GM18499 (cell line): ENCODE results near the gene SCARB1.

ENCODE experiments used
- ATAC-seq: cut with Tn5 transposase; IDR thresholded peaks from one replicate; pipeline ENCODE4 v1.9.1; 2021; ENCODE audit warnings: moderate number of reproducible peaks; ENCODE audit not compliant: insufficient read depth, unreplicated experiment

Gene SCARB1

DNA sequence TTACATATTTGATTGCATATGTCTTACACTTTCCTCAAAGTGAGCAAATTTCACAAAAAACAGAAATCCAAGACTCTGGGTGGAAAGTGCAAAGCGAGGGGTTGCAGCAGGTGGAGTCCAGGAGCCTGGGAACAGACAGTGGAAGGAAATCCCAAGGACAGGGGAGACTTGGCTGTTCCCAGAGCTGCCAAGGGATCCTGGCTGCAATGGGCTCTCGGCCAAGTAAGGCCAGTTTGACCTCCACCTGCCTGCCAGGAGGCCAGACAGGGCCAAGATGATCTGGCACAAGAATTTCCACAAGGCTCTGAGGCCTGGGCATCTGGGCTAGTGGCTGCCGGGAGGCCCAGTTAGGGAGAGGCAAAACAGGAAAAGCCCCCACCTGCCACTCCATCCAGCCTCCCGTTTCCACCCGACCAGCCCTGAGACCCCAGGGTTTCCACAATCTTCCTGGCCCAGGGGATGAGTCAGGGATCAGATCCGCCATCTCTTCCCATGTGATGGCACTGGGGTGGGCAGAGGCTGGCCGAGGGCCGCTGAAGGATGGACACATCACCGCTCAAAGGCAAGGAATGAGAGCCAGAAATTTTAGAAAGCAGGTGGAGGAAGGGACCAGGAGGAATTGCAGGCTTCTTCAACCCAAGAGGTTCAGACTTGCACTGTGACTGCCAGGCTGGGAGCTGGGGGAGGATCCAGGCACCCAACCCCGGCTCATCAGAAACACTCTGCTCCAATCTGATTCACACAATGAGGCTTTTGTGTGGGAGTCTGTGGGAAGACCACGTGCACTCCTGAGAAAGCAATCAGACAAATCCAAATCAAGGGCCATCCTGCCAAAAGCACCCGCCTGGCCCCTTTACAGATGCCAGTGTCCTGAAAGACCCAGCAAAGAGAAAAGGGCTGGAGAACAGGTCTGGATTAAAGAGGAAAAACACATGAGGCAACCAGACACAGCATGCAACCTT lies 16.3 kb downstream of the SCARB1 start:
- ATAC-seq = no peak

DNA sequence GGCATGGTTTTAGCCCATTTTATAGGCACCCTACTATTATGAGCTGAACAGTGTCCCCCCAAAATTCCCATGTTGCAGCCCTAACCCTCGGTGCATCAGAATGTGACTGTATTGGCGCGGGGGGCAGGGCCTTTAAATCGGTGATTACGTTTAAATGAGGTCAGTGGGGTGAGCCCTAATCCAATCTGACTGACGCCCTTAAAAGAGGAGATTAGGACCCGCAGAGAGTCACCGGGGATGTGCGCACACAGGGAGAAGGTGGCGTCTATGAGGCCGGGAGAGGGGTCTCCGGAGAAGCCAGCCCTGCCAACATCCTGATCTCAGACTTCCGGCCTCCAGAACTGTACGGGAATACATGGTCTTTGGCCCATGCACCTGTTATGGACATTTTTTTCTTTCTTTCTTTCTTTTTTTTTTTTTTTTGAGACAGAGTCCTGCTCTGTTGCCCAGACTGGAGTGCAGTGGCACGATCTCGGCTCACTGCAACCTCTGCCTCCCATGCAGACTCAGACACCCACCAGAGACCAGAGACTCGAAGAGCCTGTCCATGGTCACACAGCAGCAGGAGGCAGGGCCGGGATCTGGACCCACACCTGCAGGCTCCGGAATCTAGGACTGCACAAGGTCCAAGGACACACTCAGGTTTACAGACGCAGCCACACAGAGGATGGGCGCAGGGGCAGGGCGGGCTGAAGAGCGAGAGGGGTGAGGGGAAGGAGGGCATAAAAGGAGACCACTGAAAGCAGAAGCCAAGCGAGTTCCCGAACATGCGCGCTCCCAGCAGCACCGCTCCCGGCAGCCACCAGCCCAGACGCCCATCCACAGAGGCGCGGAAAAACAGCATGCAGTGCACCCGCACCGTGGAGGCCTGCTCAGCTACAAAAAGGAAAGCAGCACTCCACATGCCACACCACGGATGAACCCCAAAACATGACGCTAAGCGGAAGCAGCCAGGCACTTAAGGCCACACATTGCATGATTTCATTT lies 19.0 kb downstream of the SCARB1 start:
- ATAC-seq = no peak

DNA sequence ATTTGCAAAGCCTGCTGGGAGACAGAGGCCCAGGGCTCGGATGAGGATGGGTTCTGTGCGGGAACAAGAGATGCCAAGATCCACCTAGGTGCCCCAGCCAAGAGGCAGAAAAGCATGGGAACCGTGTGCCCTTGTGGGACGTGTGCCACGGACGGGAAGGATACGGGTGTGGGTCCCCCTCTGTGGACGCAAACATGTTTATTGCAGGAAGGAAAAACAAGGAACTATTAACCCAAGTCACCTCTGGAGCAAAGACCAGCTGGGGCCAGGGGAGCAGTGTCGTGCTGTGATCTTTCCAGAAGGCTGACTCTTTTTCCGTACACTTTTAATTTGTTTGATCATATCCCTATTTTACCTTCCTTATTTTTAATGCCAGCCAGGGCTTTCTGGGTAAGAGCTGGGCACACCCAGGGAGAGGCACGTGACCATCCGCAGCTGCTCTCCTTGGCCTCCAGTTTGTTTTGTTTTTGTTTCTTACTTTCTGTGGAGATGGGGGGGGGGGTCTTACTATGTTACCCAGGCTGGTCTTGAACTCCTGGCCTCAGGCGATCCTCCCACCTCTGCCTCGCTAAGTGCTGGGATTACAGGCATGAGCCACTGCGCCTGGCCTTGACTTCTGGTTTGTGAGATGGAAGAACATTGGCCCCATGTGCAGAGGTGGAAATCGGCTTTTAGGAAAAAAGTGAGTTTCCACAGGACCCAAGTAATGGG lies 20.7 kb downstream of the SCARB1 start:
- no peak for ATAC-seq

DNA sequence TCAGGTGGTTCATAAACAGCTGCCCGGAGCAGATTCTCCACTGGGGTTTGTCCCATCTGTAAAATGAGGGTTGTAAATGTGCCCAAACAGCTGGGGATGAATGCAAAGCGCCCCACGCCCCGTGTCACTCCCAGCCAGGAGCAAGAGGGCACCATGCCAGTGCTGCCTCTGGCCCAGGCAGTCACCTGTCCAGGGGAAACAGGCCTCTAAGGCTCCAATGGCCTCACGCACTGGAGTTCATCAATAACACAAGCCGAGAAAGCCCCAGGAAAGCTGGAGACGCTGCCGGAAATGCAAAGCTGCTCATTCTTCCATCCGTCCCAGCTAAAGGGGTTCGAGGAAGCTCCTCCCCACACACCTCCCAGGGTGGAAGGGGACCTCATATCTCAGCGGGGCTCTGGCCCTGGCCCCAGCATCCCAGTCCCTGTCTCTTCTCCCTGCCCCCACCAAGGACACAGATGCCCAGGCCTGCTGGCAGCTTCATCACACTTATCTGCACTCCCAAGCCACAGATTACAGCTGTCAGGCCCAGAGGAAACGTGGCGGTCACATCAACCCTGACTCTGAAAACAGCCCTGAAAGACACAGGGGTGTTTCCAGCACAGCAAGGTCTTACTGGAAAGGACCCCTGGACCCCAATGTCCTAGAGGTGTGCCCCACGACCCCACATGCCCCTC lies 21.5 kb downstream of the SCARB1 start:
- ATAC-seq = no peak

DNA sequence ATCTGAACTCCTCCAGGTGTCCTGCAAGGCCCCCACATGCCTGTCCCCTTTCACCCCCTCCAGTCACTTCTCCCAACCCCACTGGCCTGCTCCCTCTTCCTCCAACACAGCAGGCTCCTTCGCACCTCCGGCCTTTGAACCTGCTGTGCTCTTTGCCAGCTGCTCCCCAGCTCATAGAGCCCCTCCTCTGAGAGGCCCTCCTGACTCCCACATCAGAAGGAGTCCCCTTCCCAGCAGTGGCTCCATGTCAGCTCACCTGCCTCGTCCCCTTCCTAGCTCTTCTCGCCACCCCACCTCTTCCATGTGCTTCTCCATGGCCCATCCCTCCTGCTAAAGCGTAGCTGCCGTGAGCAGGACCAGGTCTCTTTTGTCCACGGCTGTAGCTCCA lies 22.1 kb downstream of the SCARB1 start:
- no peak for ATAC-seq

DNA sequence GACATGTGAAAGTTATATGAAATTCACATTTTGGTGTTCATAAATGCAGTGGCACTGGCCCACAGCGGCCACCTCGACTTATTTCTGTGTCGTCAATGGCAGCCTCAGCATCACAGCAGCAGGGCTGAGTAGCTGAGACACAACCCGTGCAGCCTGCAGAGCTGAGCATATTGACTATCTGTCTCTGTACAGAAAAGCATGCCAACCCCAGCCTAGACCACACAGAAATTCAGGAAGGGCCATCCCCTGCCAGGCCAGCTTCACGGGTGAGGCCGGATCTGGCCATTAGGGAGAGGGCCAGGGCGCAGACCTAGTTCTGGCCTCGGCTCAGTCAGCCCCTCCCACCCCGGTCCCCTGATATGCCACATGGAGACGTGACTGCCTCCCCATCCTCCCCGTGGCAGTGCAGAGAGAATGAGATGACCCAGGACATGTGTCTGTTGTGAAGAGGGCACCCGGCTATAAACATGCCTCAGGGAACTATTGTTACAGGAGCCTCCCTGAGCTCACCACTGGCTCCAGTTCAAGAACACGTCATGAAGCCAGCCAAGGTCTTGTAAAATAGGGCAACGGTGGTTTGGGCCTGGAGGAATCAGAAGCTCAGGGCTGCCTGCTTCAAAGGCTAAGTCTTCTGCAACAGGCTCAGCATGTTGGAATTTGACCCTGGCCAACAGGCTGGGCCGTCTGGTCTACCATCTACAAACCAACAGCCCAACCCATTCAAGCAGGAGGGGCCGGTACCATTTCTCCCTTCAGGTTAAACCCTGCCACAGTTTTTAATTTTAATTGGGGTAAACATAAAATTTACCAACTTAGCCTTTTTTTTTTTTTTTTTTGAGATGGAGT lies 25.5 kb downstream of the SCARB1 start:
- ATAC-seq = no peak

DNA sequence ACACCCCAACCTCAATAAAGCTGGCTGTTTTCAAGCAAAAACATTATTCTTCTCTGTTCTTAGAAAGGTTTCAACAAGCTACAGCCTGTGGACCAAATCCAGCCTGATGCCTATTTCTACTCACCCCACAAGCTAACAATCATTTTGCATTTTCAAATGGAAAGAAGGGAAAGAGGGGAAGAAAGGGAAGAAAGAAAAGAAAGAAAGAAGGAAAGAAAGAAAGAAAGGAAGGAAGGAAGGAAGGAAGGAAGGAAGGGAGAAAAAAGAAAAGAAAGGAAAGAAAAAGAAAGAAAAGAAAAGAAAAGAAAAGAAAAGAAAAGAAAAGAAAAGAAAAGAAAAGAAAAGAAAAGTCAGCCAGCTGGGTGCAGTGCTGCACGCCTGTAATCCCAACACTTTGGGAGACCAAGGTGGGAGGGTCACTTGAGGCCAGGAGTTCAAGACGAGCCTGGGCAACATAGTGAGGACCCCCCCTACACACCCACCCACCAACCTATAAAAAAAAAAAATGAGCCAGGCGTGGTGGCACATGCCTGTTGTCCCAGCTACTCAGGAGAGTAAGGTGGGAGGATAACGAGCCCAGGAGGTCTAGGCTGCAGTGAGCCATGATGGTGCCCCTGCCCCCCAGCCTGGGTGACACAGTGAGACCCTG lies 26.3 kb downstream of the SCARB1 start:
- no peak for ATAC-seq

DNA sequence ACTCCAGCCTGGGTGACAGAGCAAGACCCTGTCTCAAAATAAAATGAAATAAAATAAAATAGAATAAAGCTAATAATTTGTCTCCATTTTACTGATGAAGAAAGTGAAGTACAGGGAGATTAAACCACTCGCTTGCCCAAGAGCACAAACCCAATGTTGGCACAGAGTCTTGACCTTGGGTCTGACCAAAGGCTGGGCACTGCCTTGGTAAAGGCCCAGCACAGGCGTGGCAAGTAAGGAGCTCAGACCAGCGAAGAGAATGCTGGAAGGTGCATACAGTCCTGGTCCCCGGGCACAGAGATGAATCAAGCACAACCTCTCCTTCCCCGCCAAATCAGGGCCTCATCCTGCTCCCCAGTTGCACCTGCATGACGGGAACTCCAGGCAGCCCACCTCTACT lies 26.9 kb downstream of the SCARB1 start:
- no peak for ATAC-seq

DNA sequence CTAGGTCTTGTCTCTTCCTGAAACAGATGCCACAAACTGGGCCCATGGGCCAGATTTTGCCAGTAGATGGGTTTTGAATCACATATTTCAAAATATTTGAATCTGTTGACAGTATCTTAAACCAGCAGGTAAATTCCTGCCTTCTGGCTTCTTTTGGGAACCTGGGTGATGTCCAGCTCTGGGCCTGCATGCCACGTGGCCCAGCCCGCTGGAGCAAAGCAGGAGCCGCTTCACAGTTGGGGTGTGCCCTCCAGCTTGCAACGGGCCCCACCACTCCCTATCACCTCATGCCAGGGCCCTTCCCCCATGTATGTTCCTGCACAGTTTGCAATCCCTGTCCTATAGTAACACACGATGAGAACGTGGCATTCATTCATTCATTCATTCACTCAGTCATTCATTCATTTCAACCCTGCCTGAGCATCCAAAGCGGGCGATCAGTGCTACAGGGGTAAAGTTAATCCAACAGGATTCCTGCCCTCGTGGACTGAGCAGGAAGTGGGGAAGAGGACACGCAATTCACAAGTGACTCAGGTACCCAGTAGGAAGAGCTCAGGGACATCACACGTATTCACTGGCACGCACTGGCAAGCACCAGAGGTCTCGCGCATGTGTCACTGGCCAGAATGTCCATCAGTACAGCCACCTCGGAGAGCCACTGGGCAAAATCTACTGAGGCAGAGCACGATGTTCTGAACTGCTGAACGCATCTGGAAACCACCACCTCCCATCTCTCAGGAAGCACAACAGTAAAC lies 27.8 kb downstream of the SCARB1 start:
- no peak for ATAC-seq

DNA sequence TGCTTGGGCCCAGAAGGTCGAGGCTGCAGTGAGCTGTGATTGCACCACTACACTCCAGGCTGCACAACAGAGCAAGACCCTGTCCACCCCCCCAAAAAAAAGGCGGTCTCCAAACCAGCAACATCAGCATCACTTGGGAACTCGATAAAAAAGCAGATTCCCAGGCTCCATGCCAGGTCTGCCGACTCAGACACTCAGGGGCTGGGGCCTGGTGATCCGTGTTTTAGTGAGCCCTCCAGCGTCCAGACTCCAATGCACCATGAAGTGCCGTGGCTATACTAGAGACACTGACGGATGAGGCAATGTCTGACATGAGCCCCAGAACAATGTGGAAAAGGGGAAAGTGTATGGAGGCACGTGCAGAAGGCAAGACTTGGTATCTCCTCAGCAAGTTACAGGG lies 28.8 kb downstream of the SCARB1 start:
- ATAC-seq = no peak

DNA sequence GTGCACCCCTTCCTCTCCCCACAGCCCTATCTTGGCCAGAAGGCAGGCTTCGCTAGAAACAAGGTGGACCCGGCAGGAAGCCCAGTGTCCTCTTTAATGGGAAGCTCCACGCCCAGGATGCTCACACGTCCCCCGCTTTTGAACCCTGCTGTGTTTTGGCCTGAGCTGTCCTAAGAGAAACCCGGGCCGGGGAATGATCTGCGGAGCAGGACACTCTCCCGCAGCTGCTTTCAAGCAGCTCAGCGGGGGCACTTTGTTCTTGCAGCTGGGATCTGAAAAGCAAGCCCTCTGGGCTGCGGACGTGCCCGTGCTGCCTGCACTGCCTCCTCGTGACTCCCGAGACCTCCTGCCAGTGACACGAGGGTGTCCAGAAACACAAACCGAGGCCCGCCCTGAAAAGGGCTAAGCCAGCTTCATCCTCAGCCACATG lies 30.0 kb downstream of the SCARB1 start:
- ATAC-seq = no peak

DNA sequence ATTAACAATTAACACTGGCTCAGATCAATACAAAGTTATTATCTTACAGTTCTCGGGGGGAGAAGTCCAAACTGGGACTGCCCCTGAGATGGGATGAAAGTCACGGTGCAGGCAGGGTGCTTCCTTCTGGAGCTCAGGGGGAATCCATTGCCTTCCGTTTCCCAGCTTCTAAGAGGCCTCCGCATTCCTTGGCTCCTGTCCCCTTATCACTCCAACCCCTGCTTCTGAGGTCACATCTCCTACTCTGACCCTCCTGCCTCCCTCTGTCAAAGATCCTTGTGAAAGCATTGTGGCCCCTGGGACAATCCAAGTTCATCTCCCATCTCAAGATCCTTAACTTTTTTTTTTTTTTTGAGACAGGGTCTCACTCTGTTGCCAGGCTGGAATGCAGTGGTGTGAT lies 30.8 kb downstream of the SCARB1 start:
- ATAC-seq = no peak

DNA sequence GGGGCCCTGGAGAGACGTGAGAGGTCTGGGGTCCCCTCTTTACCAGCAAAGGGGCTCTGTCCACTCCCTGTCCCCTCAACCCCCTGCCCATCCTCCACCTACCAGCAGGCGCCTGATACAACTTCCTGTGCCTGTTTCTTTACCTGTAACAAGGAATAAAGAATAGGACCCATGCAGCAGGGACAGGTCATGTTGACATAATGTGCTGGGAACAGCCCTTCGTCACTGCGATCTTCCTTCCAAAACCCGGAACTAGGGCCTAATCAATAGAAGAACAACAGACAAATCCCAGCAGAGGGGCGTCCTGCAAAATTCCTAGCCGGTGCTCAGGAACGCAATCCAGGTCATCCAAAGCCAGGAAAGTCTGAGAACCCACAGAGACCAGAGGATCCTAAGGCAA lies 32.1 kb downstream of the SCARB1 start:
- no peak for ATAC-seq

DNA sequence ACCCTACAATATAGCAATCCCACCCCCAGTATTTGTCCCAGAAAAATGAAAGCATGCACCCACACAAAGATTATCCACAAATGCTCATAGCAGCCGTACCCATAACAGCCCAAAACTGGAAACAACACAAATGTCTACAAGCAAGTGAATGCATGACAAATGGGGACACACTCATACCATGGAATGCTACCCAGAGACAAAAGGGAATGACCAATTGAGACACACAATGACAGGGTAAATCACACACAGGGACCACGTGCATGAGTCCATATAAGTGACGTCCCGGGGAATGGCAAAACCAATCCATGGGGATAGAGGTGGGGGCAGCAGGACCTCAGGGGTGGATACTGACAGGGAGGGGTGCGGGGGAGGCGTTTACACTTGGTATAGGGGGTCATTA lies 33.4 kb downstream of the SCARB1 start:
- no peak for ATAC-seq

DNA sequence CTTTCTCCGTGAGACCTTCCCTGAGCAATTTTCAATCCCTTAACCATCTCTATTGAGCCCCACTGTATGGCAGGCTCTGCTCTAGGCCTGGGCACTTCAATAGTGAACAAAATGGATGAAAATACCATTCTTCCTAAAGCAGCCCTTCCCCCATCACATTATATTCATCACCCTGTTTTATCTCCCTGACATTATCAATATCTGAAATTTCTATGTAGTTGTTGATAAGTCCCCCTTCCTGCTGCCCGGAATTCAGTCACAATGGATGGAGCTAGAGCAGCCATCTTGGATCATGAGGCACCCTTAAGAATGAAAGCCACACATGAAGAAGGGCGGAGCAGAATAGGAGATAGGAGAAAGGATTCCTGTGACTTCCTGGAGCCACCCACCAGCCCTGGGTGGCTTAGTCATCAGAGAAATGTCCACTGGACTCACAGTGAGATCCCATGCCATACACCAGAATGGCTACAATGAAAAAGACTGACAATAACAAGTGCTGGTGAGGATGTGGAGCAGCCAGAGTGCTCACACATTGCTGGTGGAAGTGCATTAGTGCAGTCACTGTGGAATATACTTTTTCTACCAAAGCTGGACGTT lies 33.9 kb downstream of the SCARB1 start:
- ATAC-seq = no peak

DNA sequence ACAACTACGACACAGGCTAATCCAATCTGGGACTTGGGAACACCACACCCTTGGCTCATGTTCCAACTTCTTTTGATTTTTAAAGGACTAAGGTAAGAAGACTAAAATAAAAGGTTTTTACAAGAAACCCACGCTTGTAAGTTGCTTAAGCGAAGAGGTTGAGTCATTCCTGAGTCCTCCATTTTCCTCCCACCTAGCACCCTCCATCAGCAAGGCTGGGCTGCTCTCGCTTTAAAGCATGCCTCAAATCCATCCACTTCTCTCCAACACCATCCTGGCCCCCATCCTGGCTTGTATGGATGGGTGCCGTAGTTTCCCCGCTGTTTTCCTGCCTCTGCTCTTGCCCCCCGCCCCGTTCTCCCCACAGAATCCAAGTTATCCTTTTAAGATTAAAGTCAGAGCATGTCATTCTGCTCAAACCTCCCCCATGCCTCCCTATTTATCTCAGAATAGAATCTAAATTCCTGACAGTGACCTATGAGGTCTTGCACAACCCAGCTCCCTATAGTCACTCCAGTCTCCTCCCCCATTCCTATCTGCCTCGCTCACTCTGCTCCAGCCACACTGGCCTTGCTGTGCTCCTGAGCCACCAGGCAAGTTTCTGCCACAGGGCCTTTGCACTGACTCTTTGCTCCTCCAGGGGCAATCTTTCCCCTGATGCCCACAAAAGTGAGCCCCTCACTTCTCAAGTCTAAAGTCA lies 34.5 kb downstream of the SCARB1 start:
- ATAC-seq = no peak
